Type B pancreatic cell (in vitro differentiated cells): ENCODE results near the gene ATP4A. TPM values are rescaled to one million over a fixed set of nuclear protein-coding genes. Genes with fewer than 3 reads are reported as not detected.

ENCODE experiments used
- DNase-seq: peaks from one replicate; pipeline ENCODE4 v3.0.0; 2021; ENCODE audit warnings: mixed read lengths; ENCODE audit not compliant: unreplicated experiment; ENCODE audit errors: extremely low spot score
- H3K27ac Mint-ChIP-seq: 2 replicates; pipeline ENCODE4 v1.8.0; 2021; ENCODE audit warnings: mild to moderate bottlenecking, mixed read lengths
- H3K27me3 Mint-ChIP-seq: 2 replicates; pipeline ENCODE4 v1.8.0; 2021; ENCODE audit warnings: mixed read lengths
- H3K36me3 Mint-ChIP-seq: 2 replicates; pipeline ENCODE4 v1.8.0; 2021; ENCODE audit warnings: mixed read lengths
- H3K4me1 Mint-ChIP-seq: one replicate; pipeline ENCODE4 v1.8.0; 2021; ENCODE audit warnings: mixed read lengths; ENCODE audit not compliant: unreplicated experiment
- H3K4me3 Mint-ChIP-seq: 2 replicates; pipeline ENCODE4 v1.8.0; 2021; ENCODE audit warnings: mild to moderate bottlenecking, mixed read lengths
- H3K9me3 Mint-ChIP-seq: 2 replicates; pipeline ENCODE4 v1.8.0; 2021; ENCODE audit warnings: mixed read lengths
- CTCF ChIP-seq: fragments of 200-600 bp; sonication (generic); conservative IDR thresholded peaks from 2 replicates; pipeline ENCODE4 v1.5.0; 2021; ENCODE audit warnings: antibody characterized with exemption, mild to moderate bottlenecking
- total RNA-seq: library from RNA; stranded (reverse); gene quantifications from 2 replicates; pipeline ENCODE4 v1.2.1, GENCODE V29; 2021; ENCODE audit warnings: low replicate concordance

The ATP4A gene
- total RNA-seq, 1 donor from 2014 or later, result 16.8 TPM

- Mint-ChIP-seq H3K36me3 (no peaks in the 10 kb centered on the region), H3K27me3 (peaks cover 6% of the 10 kb centered on the region), H3K27ac (no peak overlapping the region), H3K4me1 (no peaks in the 10 kb centered on the region), H3K9me3 (peaks cover 22% of the 10 kb centered on the region), H3K4me3 (no peak overlapping the region)
- DNase-seq, result no peak
- TF ChIP-seq CTCF, result no peak
Observed at GRCh38 chr19:35577918-35578317, 14.5 kb upstream of the ATP4A start.

- Mint-ChIP-seq H3K9me3 (peaks cover 15% of the 10 kb centered on the region), H3K27me3 (peaks cover 13% of the 10 kb centered on the region), H3K4me1 (no peaks in the 10 kb centered on the region), H3K27ac (no peak overlapping the region), H3K36me3 (no peaks in the 10 kb centered on the region), H3K4me3 (no peak overlapping the region)
- DNase-seq, result no peak
- TF ChIP-seq CTCF, result no peak
Observed at GRCh38 chr19:35571406-35571965, 8.0 kb upstream of the ATP4A start.

- Mint-ChIP-seq H3K36me3 (no peaks in the 10 kb centered on the region), H3K9me3 (no peaks in the 10 kb centered on the region), H3K27ac (peak overlapping the region; percentile 34), H3K4me3 (no peak overlapping the region), H3K4me1 (no peaks in the 10 kb centered on the region), H3K27me3 (peaks cover 20% of the 10 kb centered on the region)
- TF ChIP-seq CTCF, result no peak
- no peak for DNase-seq
Observed at GRCh38 chr19:35569281-35569781, 5.9 kb upstream of the ATP4A start.

DNA sequence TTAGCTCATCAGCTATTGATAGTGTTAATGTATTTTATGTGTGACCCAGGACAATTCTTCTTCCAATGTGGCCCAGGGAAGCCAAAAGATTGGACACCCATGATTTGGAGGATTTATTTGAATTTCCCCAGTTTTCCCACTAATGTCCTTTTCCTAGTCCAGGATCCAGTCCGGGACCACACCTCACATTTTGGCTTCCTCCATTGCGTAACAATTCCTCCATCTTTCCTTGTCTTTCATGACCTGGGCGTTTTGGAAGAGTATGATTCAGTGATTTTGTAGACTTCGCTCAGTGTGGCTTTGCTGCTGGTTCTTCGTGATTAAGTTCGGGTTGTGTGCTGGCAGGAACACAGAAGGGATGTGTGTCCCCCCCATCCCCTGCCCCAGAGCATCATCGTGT, 3.3 kb upstream of the ATP4A start:
- Mint-ChIP-seq H3K27ac (no peak overlapping the region), H3K4me3 (no peak overlapping the region), H3K9me3 (no peaks in the 10 kb centered on the region), H3K36me3 (no peaks in the 10 kb centered on the region), H3K27me3 (peaks cover 26% of the 10 kb centered on the region), H3K4me1 (no peaks in the 10 kb centered on the region)
- TF ChIP-seq CTCF, result no peak
- no peak for DNase-seq

GRCh38 chr19:35565016-35565856, 1.8 kb upstream of the ATP4A start:
- Mint-ChIP-seq H3K4me3 (no peak overlapping the region), H3K4me1 (no peaks in the 10 kb centered on the region), H3K36me3 (no peaks in the 10 kb centered on the region), H3K9me3 (no peaks in the 10 kb centered on the region), H3K27me3 (peaks cover 32% of the 10 kb centered on the region), H3K27ac (no peak overlapping the region)
- DNase-seq, result no peak
- TF ChIP-seq CTCF, result no peak
